ENCODE measurements around the gene INSIG1. TPM values are rescaled to one million over a fixed set of nuclear protein-coding genes. Genes with fewer than 3 reads are reported as not detected.

Gene INSIG1
- total and polyA plus RNA-seq, 2 experiments from 2014 or later = 70.3 to 131 TPM

DNA sequence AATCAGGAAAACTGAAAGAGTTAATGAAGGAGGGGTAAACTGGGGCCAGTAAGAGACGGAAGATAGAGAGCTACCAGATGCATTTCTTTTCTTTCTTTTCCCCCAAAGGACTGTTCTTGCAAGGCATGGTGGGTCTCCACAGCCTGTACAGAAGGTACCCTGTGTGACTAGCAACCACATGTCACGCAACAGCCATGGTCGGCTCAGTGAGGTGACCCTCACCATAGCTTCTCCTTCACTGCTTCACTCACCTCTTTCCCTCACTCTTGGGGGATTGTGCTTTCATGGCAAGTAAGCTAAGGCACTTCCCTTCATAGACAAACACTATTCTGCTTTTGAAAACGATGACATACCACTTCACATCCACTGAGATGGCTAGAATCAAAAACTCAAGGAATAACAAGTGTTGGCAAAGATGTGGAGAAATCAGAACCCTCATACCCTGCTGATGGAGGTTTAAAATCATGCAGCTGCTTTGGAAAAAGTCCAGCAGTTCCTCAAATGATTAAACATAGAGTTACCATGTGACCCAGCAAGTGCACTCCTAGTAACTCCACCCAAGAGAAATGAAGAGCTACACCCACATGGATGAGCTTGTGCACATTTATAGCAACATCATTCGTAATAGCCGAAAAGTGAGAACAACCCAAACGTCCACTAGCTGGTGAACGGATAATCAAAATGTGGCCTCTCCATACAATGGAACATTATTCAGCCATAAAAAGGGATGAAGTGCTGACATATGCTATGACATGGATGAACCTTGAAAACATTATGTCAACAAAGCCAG, 3.8 kb upstream of the INSIG1 start (continued):
- TF ChIP-seq, protein P1, sequence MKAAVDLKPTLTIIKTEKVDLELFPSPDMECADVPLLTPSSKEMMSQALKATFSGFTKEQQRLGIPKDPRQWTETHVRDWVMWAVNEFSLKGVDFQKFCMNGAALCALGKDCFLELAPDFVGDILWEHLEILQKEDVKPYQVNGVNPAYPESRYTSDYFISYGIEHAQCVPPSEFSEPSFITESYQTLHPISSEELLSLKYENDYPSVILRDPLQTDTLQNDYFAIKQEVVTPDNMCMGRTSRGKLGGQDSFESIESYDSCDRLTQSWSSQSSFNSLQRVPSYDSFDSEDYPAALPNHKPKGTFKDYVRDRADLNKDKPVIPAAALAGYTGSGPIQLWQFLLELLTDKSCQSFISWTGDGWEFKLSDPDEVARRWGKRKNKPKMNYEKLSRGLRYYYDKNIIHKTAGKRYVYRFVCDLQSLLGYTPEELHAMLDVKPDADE (IDR thresholded peaks at IDR 0.05) = no peak

DNA sequence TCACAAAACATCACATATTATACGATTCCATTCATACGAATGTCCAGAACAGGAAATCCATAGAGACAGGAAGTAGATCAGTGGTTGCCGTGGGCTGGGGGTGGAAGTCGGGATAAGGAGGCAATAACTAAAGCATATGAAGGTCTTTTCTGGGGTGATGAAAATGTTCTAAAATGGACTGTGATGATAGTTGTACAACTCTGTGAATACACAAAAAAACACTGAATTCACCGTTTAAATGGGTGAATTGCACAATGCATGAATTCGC, 3.2 kb upstream of the INSIG1 start:
- Histone ChIP-seq H3K9me2 (ENCODE audit: insufficient read depth) (0 out of 2 replicates have a peak, but pooled peaks cover 5% of the 10 kb centered on the region), H3K4me2 (no peak overlapping the region), H2AFZ (no peak overlapping the region), H3K79me2 (replicated peaks; ENCODE audit: insufficient read depth) (peaks cover 14% of the 10 kb centered on the region), H3K4me3 (no peak overlapping the region), H3K4me1 (ENCODE audit: insufficient read depth) (peaks cover 15% of the 10 kb centered on the region), H3F3A (replicated peaks; ENCODE audit: low read depth) (no peaks in the 10 kb centered on the region), H3K27ac (ENCODE audit: low read depth) (no peak overlapping the region), H3K36me3 (ENCODE audit: insufficient read depth) (no peaks in the 10 kb centered on the region; the same call in 1 of the 2 replicates), H3K27me3 (ENCODE audit: insufficient read depth) (no peaks in the 10 kb centered on the region), H4K20me1 (replicated peaks; ENCODE audit: insufficient read depth) (peaks cover 4% of the 10 kb centered on the region)
- Mint-ChIP-seq H3K36me3 (ENCODE audit: low read depth) (peaks cover 12% of the 10 kb centered on the region), H3K27ac (no peak overlapping the region), H3K4me3 (no peak overlapping the region; the same call in 2 of the 3 replicates), H3K4me1 (peaks cover 17% of the 10 kb centered on the region), H3K27me3 (ENCODE audit: insufficient read depth, low read depth, poor library complexity) (peaks cover 5% of the 10 kb centered on the region), H3K9me3 (no peaks in the 10 kb centered on the region; the same call in 1 of the 3 replicates)
- ATAC-seq (no peak), DNase-seq (ENCODE audit: low spot score) (no peak)
- TF ChIP-seq, protein P2, sequence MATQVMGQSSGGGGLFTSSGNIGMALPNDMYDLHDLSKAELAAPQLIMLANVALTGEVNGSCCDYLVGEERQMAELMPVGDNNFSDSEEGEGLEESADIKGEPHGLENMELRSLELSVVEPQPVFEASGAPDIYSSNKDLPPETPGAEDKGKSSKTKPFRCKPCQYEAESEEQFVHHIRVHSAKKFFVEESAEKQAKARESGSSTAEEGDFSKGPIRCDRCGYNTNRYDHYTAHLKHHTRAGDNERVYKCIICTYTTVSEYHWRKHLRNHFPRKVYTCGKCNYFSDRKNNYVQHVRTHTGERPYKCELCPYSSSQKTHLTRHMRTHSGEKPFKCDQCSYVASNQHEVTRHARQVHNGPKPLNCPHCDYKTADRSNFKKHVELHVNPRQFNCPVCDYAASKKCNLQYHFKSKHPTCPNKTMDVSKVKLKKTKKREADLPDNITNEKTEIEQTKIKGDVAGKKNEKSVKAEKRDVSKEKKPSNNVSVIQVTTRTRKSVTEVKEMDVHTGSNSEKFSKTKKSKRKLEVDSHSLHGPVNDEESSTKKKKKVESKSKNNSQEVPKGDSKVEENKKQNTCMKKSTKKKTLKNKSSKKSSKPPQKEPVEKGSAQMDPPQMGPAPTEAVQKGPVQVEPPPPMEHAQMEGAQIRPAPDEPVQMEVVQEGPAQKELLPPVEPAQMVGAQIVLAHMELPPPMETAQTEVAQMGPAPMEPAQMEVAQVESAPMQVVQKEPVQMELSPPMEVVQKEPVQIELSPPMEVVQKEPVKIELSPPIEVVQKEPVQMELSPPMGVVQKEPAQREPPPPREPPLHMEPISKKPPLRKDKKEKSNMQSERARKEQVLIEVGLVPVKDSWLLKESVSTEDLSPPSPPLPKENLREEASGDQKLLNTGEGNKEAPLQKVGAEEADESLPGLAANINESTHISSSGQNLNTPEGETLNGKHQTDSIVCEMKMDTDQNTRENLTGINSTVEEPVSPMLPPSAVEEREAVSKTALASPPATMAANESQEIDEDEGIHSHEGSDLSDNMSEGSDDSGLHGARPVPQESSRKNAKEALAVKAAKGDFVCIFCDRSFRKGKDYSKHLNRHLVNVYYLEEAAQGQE (IDR thresholded peaks at IDR 0.05; ENCODE audit: unreplicated experiment) = no peak
- TF ChIP-seq, protein P3, sequence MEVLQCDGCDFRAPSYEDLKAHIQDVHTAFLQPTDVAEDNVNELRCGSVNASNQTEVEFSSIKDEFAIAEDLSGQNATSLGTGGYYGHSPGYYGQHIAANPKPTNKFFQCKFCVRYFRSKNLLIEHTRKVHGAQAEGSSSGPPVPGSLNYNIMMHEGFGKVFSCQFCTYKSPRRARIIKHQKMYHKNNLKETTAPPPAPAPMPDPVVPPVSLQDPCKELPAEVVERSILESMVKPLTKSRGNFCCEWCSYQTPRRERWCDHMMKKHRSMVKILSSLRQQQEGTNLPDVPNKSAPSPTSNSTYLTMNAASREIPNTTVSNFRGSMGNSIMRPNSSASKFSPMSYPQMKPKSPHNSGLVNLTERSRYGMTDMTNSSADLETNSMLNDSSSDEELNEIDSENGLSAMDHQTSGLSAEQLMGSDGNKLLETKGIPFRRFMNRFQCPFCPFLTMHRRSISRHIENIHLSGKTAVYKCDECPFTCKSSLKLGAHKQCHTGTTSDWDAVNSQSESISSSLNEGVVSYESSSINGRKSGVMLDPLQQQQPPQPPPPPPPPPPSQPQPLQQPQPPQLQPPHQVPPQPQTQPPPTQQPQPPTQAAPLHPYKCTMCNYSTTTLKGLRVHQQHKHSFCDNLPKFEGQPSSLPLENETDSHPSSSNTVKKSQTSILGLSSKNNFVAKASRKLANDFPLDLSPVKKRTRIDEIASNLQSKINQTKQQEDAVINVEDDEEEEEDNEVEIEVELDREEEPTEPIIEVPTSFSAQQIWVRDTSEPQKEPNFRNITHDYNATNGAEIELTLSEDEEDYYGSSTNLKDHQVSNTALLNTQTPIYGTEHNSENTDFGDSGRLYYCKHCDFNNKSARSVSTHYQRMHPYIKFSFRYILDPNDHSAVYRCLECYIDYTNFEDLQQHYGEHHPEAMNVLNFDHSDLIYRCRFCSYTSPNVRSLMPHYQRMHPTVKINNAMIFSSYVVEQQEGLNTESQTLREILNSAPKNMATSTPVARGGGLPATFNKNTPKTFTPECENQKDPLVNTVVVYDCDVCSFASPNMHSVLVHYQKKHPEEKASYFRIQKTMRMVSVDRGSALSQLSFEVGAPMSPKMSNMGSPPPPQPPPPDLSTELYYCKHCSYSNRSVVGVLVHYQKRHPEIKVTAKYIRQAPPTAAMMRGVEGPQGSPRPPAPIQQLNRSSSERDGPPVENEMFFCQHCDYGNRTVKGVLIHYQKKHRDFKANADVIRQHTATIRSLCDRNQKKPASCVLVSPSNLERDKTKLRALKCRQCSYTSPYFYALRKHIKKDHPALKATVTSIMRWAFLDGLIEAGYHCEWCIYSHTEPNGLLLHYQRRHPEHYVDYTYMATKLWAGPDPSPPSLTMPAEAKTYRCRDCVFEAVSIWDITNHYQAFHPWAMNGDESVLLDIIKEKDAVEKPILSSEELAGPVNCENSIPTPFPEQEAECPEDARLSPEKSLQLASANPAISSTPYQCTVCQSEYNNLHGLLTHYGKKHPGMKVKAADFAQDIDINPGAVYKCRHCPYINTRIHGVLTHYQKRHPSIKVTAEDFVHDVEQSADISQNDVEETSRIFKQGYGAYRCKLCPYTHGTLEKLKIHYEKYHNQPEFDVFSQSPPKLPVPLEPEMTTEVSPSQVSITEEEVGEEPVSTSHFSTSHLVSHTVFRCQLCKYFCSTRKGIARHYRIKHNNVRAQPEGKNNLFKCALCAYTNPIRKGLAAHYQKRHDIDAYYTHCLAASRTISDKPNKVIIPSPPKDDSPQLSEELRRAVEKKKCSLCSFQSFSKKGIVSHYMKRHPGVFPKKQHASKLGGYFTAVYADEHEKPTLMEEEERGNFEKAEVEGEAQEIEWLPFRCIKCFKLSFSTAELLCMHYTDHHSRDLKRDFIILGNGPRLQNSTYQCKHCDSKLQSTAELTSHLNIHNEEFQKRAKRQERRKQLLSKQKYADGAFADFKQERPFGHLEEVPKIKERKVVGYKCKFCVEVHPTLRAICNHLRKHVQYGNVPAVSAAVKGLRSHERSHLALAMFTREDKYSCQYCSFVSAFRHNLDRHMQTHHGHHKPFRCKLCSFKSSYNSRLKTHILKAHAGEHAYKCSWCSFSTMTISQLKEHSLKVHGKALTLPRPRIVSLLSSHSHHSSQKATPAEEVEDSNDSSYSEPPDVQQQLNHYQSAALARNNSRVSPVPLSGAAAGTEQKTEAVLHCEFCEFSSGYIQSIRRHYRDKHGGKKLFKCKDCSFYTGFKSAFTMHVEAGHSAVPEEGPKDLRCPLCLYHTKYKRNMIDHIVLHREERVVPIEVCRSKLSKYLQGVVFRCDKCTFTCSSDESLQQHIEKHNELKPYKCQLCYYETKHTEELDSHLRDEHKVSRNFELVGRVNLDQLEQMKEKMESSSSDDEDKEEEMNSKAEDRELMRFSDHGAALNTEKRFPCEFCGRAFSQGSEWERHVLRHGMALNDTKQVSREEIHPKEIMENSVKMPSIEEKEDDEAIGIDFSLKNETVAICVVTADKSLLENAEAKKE (CRISPR knock-in tag; IDR thresholded peaks at IDR 0.05) = no peak
- TF ChIP-seq ZNF331 (CRISPR knock-in tag; IDR thresholded peaks at IDR 0.05; ENCODE audit: low read depth) = no peak
- no peak for TF ChIP-seq EZH2 (IDR thresholded peaks at IDR 0.05; ENCODE audit: low read depth, unreplicated experiment)
- no peak for TF ChIP-seq NANOG (IDR thresholded peaks at IDR 0.05; ENCODE audit: borderline replicate concordance)
- TF ChIP-seq, protein P4, sequence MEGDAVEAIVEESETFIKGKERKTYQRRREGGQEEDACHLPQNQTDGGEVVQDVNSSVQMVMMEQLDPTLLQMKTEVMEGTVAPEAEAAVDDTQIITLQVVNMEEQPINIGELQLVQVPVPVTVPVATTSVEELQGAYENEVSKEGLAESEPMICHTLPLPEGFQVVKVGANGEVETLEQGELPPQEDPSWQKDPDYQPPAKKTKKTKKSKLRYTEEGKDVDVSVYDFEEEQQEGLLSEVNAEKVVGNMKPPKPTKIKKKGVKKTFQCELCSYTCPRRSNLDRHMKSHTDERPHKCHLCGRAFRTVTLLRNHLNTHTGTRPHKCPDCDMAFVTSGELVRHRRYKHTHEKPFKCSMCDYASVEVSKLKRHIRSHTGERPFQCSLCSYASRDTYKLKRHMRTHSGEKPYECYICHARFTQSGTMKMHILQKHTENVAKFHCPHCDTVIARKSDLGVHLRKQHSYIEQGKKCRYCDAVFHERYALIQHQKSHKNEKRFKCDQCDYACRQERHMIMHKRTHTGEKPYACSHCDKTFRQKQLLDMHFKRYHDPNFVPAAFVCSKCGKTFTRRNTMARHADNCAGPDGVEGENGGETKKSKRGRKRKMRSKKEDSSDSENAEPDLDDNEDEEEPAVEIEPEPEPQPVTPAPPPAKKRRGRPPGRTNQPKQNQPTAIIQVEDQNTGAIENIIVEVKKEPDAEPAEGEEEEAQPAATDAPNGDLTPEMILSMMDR (conservative IDR thresholded peaks at IDR 0.05; ENCODE audit: low read depth in 2 of 2) = no peak
- TF ChIP-seq, protein P1 (IDR thresholded peaks at IDR 0.05) = no peak
- no peak for TF ChIP-seq EZH2phosphoT487 (IDR thresholded peaks at IDR 0.05; ENCODE audit: unreplicated experiment)
- no peak for TF ChIP-seq JUNB (IDR thresholded peaks at IDR 0.05; ENCODE audit: unreplicated experiment)
- no peak for TF ChIP-seq STAT1 (IDR thresholded peaks at IDR 0.05; ENCODE audit: unreplicated experiment)

All from GM23338 (cell line).